Posterior cingulate gyrus (tissue), 11 donors: ENCODE measurements around the gene PKP4.
A peak's percentile ranks its signal among the peaks of the same experiment; 100 is the strongest.

Experiments
- DNase-seq, 10 donors: peaks; one replicate each; pipeline versions ENCODE4 v3.0.0 to v3.0.0-alpha.2; 2020 to 2021; ENCODE audit warnings: mixed read lengths in 3 of 10
- intact Hi-C: fragments of 100-400 bp; cut with DNase I; formaldehyde crosslinking; loops from one replicate; pipeline ENCODE4 v1.15.1; 2023

Gene PKP4

GRCh38 chr2:158495175-158495574, 38.4 kb downstream of the PKP4 start:
- DNase-seq = no peak
- intact Hi-C loops = no loop called here

DNA sequence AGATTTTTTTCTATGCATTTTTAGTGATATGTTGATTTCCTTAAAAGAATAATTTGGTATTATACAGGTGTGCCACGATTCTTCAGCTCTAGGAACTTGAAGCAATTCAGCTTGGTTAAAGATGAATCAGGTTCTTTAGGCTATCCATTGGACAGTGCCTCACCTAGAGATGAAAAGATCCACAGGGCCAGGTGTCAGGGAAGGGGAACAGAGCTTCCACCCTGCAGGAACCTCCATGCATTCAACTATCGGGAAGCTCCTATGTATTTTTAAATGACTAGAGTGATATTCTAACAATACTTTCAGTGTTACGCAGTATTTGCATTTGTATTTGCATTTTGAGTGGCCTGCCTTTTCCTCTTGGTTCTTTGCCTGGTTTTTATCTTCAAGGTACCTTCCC, 40.2 kb downstream of the PKP4 start:
- intact Hi-C loops = no loop called here
- no peak for DNase-seq

DNA sequence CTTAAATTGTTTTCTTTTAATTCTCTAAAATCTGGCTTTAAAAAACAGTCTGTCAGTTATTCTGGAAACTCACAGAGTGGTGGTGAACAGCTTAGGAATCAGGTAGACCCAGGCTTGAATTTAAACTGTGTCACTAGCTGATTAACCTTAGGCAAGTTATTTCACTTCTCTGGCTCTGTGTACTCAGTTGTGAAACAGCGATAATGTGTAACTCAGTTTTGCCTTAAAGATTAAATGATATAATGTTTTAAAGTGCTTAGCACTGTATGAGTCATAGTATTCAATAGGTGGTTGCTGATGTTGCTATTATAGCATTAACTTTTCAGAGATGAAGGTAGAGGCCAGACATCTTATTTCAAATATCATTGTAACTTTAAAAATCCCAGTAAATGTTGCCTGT, 40.7 kb downstream of the PKP4 start:
- intact Hi-C loops = no loop called here
- no peak for DNase-seq

GRCh38 chr2:158498043-158498748, 41.4 kb downstream of the PKP4 start:
- no peak for DNase-seq
- intact Hi-C loops = no loop called here

DNA sequence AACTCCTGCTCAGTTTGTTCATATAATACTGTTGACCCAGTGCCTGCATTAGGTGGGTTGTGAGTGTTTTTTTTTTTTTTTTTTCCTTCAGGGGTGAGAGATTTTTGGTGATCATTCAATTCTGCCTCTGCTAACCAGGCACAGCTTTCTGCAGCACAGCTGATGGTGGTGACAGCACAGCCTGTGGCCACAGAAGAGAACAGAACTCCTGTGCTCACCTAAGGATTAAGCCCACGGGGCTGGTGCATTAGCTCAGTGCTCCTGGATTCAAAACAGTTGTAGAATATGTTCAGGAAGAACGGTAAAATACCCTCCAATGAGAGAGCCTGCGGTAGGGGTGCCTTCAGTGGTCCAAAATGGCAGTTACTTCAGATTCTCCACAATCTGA, 42.0 kb downstream of the PKP4 start:
- intact Hi-C loops = no loop called here
- DNase-seq = no peak

DNA sequence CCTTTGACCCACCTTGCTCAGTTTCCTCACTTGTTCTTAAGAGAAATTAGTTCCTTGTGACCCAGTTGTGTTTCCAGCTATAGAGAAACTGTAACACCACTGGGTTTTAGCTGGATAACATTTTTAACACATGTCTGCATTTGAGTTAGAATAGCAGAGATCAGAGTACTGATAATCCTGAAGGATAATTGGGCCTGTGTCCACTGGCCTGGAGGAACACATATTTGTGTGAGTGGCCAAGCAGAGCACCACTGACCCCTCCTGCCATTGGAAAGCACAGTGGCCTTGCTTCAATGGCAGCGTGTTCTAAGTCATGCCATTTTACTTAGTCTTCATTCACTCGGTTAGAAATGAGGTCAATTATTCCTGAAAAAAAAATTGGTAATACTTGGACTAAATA, 42.6 kb downstream of the PKP4 start:
- intact Hi-C loops = no loop called here
- DNase-seq = no peak

GRCh38 chr2:158500333-158500732, 43.6 kb downstream of the PKP4 start:
- intact Hi-C loops = no loop called here
- no peak for DNase-seq

DNA sequence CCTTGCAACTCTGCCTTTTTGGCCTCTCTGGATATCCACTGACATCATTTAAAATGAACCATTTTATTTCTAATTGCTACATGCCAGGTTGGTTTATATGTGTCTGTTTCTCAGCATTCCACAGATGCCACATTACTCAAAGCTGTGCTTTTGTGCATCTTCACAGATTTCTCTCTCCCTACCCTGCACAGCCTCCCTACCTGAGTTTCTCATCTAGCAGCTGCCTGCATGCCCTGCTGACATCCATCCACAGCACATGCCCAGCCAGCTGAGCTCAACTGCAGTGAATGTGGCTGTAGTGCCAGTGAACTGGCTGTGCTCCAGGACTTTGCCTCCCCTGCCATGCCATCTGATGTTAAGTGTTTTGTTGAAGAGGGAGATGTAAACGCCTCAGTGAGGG, 44.5 kb downstream of the PKP4 start:
- DNase-seq = peak in 9 of 10 donors; percentile 55 to 94 (median 63)
- intact Hi-C loops = no loop called here

GRCh38 chr2:158502974-158503373, 46.2 kb downstream of the PKP4 start:
- intact Hi-C loops = no loop called here
- no peak for DNase-seq

GRCh38 chr2:158504088-158504487, 47.3 kb downstream of the PKP4 start:
- intact Hi-C loops = no loop called here

DNA sequence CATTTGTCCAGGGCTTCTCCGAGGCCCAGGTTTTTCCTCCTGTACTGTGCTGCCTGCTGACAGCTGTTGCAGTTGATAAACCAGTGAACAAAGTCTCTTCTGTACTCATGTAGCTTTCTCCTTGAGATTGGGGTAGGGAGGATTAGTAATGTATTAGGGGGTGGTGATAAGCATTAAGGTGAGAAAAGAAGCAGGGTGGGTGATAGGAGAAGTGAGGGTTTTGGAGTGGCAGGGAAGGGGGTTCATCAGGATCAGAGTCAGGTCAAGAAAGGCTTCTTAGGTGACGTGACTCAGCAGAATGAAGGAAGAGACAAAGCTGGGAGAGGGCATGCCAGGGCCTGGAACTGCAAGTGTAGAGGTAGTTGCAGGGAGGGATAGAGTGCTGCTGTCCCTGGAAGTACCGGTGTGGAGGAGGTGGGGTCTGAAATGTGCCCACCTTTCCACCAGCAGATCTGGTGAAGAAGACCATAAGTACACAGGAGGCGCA, 48.7 kb downstream of the PKP4 start:
- DNase-seq = no peak
- intact Hi-C loops = no loop called here

More at GRCh38 chr2:158504088-158504487, 47.3 kb downstream of the PKP4 start:
- no peak for DNase-seq

- DNase-seq = no peak
- intact Hi-C loops = no loop called here
These were observed 50.4 kb downstream of the PKP4 start for GRCh38 chr2:158507141-158507540.

DNA sequence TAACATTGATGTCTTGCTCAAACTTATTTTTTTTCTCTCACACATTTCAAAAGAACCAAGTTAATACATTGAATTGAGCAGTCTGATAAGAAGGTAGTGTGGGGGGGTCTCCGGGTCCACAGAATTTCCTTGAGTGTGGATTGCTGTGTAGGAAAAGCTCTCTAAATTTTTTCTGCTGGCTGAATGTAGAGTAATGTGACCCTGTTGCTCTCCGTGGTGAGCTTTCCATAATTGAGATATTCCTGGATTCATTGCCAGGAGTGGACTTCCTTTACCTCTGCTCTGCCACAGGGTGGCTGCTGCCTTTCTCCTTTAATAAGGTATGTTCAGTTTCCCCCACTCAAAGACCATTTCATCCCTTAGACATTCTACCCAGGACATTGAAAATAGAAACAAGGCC, 50.9 kb downstream of the PKP4 start:
- DNase-seq = no peak
- intact Hi-C loops = no loop called here

DNA sequence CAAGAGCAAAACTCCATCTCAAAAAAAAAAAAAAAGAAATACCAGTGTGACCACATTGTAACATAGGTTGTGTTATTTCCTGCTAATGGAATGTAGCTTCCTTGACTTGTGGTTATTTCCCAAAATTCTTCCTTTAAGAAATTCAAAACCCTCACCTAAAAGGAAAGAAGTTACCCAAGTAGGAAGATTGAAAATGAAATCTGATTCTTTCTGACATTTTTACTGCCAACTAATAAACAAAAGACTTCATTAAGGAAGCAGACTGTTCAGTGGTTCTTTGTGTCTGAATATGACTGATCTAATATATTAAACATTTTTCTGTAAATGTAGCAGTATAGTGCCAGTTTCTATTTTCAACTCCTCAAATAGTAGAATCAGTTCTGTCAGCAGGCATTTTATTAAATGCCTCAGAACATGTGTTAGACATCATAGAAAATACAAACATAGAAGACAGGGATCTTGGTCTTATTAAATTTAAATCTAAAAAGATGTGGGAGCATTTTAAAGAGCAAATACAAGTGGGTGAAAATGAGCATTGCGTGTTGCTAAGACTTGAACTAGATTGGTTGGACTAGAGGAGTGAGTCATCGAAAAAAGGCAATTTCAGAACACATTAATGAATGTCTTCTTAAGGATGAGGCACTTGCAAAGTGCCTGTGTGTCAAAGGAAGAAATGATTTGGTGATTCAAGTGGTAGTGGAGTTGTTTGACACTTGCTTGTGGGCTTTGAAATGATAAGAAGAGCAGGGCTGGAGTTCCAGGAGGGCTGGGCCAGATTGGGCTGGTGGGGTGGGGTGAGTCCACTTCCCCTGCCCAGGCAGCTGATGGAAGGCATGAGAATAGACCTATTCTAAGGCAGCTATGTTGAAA, 53.4 kb downstream of the PKP4 start:
- DNase-seq = no peak
- intact Hi-C loops = no loop called here

DNA sequence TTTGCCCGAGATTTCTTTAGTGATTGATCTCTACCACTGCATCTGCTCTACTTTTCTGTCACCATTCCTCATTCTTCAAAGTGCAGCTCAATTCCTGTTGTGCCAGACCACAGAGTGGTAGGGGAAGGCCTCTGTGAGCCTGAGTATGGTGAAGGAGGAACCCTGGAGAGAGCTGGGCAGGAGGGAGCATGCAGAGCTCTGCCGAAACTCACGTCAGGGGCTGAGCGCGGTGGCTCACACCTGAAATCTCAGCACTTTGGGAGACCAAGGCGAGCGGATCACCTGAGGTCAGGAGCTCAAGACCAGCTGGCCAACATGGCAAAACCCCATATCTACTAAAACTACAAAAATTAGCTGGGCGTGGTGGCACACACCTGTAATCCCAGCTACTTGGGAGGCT, 54.1 kb downstream of the PKP4 start:
- intact Hi-C loops = no loop called here
- peak in 1 of 10 donors; percentile 77 for DNase-seq

GRCh38 chr2:158511706-158512105, 55.0 kb downstream of the PKP4 start:
- no peak for DNase-seq
- intact Hi-C loops = no loop called here

DNA sequence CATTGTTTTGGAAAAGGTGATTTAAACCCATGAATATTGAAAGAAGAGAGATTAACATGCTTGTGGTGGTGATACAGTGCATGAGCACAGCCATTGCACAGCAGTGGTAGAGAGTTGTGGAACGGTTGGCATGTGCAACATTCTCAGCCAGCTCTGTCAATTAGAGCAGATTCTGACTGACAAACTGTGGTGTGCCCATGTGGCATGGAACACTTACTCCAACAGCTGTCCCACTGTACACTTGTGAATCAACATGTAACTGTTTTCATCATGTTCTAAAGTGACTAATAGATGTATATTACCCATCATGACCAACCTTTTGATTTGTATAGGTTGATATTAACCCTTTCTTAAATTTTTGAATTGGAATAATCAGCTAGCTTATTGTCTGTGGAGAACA, 55.6 kb downstream of the PKP4 start:
- DNase-seq = no peak
- intact Hi-C loops = no loop called here

GRCh38 chr2:158513841-158514240, 57.1 kb downstream of the PKP4 start:
- intact Hi-C loops = no loop called here
- DNase-seq = no peak

- intact Hi-C loops = no loop called here
- DNase-seq = no peak
These were observed 61.3 kb downstream of the PKP4 start for GRCh38 chr2:158518084-158518483.

GRCh38 chr2:158519481-158519880, 62.7 kb downstream of the PKP4 start:
- intact Hi-C loops = no loop called here
- DNase-seq = no peak

DNA sequence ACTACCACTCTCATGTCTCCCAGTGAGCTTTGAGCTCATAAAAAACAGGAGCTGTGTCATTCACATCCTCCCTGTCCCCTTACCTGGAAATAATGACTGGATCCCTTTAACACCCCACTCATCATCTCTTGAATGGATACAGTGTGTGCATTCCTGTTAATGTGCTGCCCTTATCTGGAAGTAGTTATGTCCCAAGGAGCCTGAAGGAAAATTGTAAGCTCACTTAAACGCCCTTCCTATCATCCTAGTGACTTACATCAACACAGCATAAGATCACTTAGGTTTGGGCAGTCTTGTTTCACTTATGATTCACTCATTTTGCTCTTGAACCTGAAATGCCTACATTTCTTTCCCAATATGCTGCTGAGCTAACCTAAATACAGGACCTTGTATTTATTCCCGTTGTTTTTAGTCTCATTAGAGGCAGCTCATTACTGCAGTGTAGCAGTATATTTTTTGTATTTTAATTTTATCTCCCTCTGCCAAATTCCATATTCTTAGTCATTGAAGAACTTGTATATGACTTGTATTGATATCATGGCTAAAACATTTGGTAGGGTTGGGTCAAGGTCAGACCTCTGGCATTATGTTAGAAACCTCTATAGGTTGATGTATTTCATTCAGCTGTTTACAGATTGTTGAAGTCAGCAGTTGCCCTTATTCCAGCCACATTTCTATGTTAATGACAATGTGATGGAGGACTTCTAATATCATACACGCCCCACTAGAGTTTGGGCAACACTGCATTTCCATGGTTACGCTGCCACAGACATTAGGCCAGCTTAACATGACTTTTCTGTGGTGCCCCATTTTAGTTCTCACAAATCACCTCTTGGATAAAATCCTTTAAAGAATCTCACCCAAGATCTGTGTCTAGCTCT, 72.9 kb downstream of the PKP4 start:
- intact Hi-C loops = loop anchor here (10.0 kb wide), 1 partner anchor 225 kb away; no protein-coding TSS in a partner anchor

More for the DNA sequence above, 72.9 kb downstream of the PKP4 start:
- no peak for DNase-seq
